ENCODE results near the gene C4B.
"Not testable (repeated sequence)": the region's sequence is repeated elsewhere in the genome, so short reads cannot be mapped to it uniquely, and the experiment has no call there.

- TF ChIP-seq, protein P1, sequence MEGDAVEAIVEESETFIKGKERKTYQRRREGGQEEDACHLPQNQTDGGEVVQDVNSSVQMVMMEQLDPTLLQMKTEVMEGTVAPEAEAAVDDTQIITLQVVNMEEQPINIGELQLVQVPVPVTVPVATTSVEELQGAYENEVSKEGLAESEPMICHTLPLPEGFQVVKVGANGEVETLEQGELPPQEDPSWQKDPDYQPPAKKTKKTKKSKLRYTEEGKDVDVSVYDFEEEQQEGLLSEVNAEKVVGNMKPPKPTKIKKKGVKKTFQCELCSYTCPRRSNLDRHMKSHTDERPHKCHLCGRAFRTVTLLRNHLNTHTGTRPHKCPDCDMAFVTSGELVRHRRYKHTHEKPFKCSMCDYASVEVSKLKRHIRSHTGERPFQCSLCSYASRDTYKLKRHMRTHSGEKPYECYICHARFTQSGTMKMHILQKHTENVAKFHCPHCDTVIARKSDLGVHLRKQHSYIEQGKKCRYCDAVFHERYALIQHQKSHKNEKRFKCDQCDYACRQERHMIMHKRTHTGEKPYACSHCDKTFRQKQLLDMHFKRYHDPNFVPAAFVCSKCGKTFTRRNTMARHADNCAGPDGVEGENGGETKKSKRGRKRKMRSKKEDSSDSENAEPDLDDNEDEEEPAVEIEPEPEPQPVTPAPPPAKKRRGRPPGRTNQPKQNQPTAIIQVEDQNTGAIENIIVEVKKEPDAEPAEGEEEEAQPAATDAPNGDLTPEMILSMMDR (IDR thresholded peaks at IDR 0.05; ENCODE audit: borderline replicate concordance, extremely low read depth, low read length, poor library complexity, severe bottlenecking) = not testable (repeated sequence)
- TF ChIP-seq EZH2 (IDR thresholded peaks at IDR 0.05; ENCODE audit: borderline replicate concordance, low read depth, low read length, severe bottlenecking) = not testable (repeated sequence)
These were observed 14.0 kb downstream of the C4B start for GRCh38 chr6:32028631-32029030.
